ENCODE results near the gene RUFY3. TPM values are rescaled to one million over a fixed set of nuclear protein-coding genes. Genes with fewer than 3 reads are reported as not detected.

Gene RUFY3
- polyA plus RNA-seq, 3 donors = 11.1 to 37.3 (median 12.5) TPM

DNA sequence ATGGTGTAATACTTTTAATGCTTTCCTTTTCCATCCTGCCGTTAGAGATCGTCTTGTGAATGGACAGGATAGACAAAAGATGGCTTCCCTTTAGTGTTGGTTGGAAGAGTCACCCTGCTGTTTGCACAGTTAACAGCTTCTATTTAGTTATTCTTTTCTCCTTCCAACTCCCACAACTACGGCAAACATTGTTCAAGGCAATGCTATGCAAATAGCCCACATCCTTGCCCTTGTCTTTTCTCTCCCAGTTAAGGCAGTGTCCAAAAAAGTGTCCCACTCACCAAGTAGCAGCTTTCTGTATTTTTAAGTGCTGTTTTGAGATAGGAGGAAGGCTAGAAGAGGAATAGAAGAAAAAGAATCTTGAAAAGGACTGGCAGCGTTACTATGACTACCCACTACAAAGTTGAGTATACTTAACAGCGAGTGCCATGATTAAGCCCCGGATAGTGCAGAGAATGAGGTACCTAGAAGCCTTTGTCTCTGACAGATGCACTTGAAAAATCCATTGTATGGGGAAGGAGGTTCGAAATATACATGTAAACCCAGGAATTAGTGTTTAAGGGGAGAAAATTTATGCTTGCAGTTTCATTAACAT is 12.1 kb upstream of the RUFY3 start:
- intact Hi-C loops (cut with micrococcal nuclease) = loop anchor here (5.0 to 10.0 kb wide), 2 partner anchors 45 to 63 kb away; no protein-coding TSS in a partner anchor
- Mint-ChIP-seq H3K27ac (no peak overlapping the region), H3K4me3 (no peak overlapping the region), H3K36me3 (peaks cover 0 to 4% of the 10 kb centered on the region in 2 donors), H3K27me3 (ENCODE audit: low read depth in 3 of 3) (no peaks in the 10 kb centered on the region), H3K4me1 (peaks cover 60% of the 10 kb centered on the region), H3K9me3 (no peaks in the 10 kb centered on the region)
- no peak overlapping the region for H3K9ac ChIP-seq (ENCODE audit: insufficient read depth, low read length, poor library complexity, severe bottlenecking)
- peaks cover 45 to 57% of the 10 kb centered on the region in 2 donors for H3K4me1 ChIP-seq (ENCODE audit: control insufficient read depth in 1 of 2, insufficient read depth in 2 of 2, low read length in 2 of 2)
- WGBS (ENCODE audit: insufficient coverage) = no CpG with 5 or more reads among the region's 7 CpGs
- no peaks in the 10 kb centered on the region for H3K36me3 ChIP-seq (replicated peaks in 1 of 2; ENCODE audit: control insufficient read depth in 1 of 2, insufficient read depth in 2 of 2, low read length in 2 of 2)
- DNase-seq = no peak
- no peaks in the 10 kb centered on the region for H3K9me3 ChIP-seq (replicated peaks in 1 of 2; ENCODE audit: control insufficient read depth in 1 of 2, insufficient read depth in 1 of 2, low read length in 2 of 2)
- no peaks in the 10 kb centered on the region for H4K20me1 ChIP-seq (ENCODE audit: insufficient read depth, low read length)
- peaks cover 79% of the 10 kb centered on the region for H3K79me2 ChIP-seq (ENCODE audit: insufficient read depth, low read length)
- H3K4me2 ChIP-seq (replicated peaks; ENCODE audit: extremely low read depth, low read length, poor library complexity, severe bottlenecking) = no peak overlapping the region
- no peak overlapping the region for H3K27ac ChIP-seq (ENCODE audit: low read depth in 1 of 2, low read length in 2 of 2)
- no peak overlapping the region for H2AFZ ChIP-seq (ENCODE audit: insufficient read depth, low read depth, low read length, poor library complexity, severe bottlenecking)
- TF ChIP-seq, protein P1, sequence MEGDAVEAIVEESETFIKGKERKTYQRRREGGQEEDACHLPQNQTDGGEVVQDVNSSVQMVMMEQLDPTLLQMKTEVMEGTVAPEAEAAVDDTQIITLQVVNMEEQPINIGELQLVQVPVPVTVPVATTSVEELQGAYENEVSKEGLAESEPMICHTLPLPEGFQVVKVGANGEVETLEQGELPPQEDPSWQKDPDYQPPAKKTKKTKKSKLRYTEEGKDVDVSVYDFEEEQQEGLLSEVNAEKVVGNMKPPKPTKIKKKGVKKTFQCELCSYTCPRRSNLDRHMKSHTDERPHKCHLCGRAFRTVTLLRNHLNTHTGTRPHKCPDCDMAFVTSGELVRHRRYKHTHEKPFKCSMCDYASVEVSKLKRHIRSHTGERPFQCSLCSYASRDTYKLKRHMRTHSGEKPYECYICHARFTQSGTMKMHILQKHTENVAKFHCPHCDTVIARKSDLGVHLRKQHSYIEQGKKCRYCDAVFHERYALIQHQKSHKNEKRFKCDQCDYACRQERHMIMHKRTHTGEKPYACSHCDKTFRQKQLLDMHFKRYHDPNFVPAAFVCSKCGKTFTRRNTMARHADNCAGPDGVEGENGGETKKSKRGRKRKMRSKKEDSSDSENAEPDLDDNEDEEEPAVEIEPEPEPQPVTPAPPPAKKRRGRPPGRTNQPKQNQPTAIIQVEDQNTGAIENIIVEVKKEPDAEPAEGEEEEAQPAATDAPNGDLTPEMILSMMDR (IDR thresholded peaks at IDR 0.05) = no peak
- no peak overlapping the region for H3K4me3 ChIP-seq (replicated peaks in 1 of 3; ENCODE audit: low read depth in 2 of 3, low read length in 3 of 3)
- no peaks in the 10 kb centered on the region for H3K27me3 ChIP-seq (ENCODE audit: control insufficient read depth in 2 of 2, insufficient read depth in 2 of 2, low read length in 2 of 2)

DNA sequence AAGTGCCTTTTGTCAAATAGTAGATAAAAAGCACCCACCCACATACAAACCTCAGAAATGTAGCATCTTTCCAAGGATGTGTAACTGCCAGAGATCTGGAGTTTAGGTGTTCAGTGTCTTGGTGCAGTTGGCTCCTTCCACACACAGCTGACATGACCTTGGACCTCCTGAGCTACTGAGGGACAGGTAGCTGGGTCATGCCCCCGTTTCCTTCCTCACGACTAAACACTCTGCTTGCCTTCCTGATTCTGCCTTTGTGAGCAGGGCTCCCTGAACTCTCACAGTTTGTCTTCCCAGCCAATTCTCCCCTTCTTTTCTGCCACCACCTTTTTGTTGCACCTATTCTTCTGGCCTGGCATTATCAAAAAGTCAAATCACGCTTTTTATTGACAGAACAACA is 10.2 kb upstream of the RUFY3 start:
- H3K4me2 ChIP-seq (replicated peaks; ENCODE audit: extremely low read depth, low read length, poor library complexity, severe bottlenecking) = no peak overlapping the region
- H3K9ac ChIP-seq (ENCODE audit: insufficient read depth, low read length, poor library complexity, severe bottlenecking) = no peak overlapping the region
- no peak overlapping the region for H2AFZ ChIP-seq (ENCODE audit: insufficient read depth, low read depth, low read length, poor library complexity, severe bottlenecking)
- TF ChIP-seq, protein P1 (IDR thresholded peaks at IDR 0.05) = no peak
- no peaks in the 10 kb centered on the region for H3K27me3 ChIP-seq (ENCODE audit: control insufficient read depth in 2 of 2, insufficient read depth in 2 of 2, low read length in 2 of 2)
- H3K36me3 ChIP-seq (replicated peaks in 1 of 2; ENCODE audit: control insufficient read depth in 1 of 2, insufficient read depth in 2 of 2, low read length in 2 of 2) = no peaks in the 10 kb centered on the region
- DNase-seq = no peak
- Mint-ChIP-seq H3K27me3 (ENCODE audit: low read depth in 3 of 3) (no peaks in the 10 kb centered on the region), H3K36me3 (peaks cover 0 to 4% of the 10 kb centered on the region in 2 donors), H3K27ac (peak overlapping the region in 4 of 7 donors; percentile 17 to 72 (median 34)), H3K4me3 (no peak overlapping the region), H3K9me3 (no peaks in the 10 kb centered on the region), H3K4me1 (peaks cover 65% of the 10 kb centered on the region)
- H3K27ac ChIP-seq (ENCODE audit: low read depth in 1 of 2, low read length in 2 of 2) = peak overlapping the region in 1 of 2 donors; percentile 92
- WGBS (ENCODE audit: insufficient coverage) = 41% methylated on average over 3 of the region's 3 CpGs
- H3K9me3 ChIP-seq (replicated peaks in 1 of 2; ENCODE audit: control insufficient read depth in 1 of 2, insufficient read depth in 1 of 2, low read length in 2 of 2) = no peaks in the 10 kb centered on the region
- H4K20me1 ChIP-seq (ENCODE audit: insufficient read depth, low read length) = no peaks in the 10 kb centered on the region
- H3K4me3 ChIP-seq (replicated peaks in 1 of 3; ENCODE audit: low read depth in 2 of 3, low read length in 3 of 3) = no peak overlapping the region
- intact Hi-C loops (cut with micrococcal nuclease) = no loop called here
- peaks cover 55 to 67% of the 10 kb centered on the region in 2 donors for H3K4me1 ChIP-seq (ENCODE audit: control insufficient read depth in 1 of 2, insufficient read depth in 2 of 2, low read length in 2 of 2)
- H3K79me2 ChIP-seq (ENCODE audit: insufficient read depth, low read length) = peaks cover 81% of the 10 kb centered on the region

Measured in CD14-positive monocyte (primary cell).